Hepatocyte (in vitro differentiated cells): ENCODE measurements around the gene PACRG. TPM values are rescaled to one million over a fixed set of nuclear protein-coding genes. Genes with fewer than 3 reads are reported as not detected.

Experiments
- DNase-seq: peaks from one replicate; pipeline ENCODE4 v3.0.0-alpha.2; 2016; ENCODE audit warnings: low spot score
- H2AFZ ChIP-seq: fragments of 200-600 bp; sonication (generic); 2 replicates; pipeline ENCODE4 v1.6.0; 2016; ENCODE audit warnings: antibody characterized with exemption, mild to moderate bottlenecking
- H3K27ac ChIP-seq: fragments of 200-600 bp; sonication (generic); 2 replicates; pipeline ENCODE4 v1.5.1; 2016; ENCODE audit warnings: mild to moderate bottlenecking
- H3K27me3 ChIP-seq: fragments of 200-600 bp; sonication (generic); 2 replicates; pipeline ENCODE4 v1.6.1; 2016
- H3K36me3 ChIP-seq: fragments of 200-600 bp; sonication (generic); replicated peaks from 2 replicates; pipeline ENCODE4 v1.5.1; 2016; ENCODE audit warnings: low read depth; ENCODE audit not compliant: insufficient read depth
- H3K4me1 ChIP-seq: fragments of 200-600 bp; sonication (generic); 2 replicates; pipeline ENCODE4 v1.5.1; 2016; ENCODE audit warnings: mild to moderate bottlenecking, moderate library complexity; ENCODE audit not compliant: insufficient read depth
- H3K4me2 ChIP-seq: fragments of 200-600 bp; sonication (generic); 2 replicates; pipeline ENCODE4 v1.6.0; 2016
- H3K4me3 ChIP-seq: fragments of 200-600 bp; sonication (generic); 2 replicates; pipeline ENCODE4 v1.5.1; 2016; ENCODE audit warnings: mild to moderate bottlenecking
- H3K79me2 ChIP-seq: fragments of 200-600 bp; sonication (generic); 2 replicates; pipeline ENCODE4 v1.6.0; 2017; ENCODE audit warnings: mild to moderate bottlenecking
- H3K9me2 ChIP-seq: fragments of 200-600 bp; sonication (generic); replicated peaks from 2 replicates; pipeline ENCODE4 v1.6.0; 2017; ENCODE audit warnings: mild to moderate bottlenecking; ENCODE audit not compliant: insufficient read depth
- H3K9me3 ChIP-seq: fragments of 200-600 bp; sonication (generic); 2 replicates; pipeline ENCODE4 v1.5.1; 2016; ENCODE audit warnings: low read depth, mild to moderate bottlenecking
- H4K20me1 ChIP-seq: fragments of 200-600 bp; sonication (generic); 2 replicates; pipeline ENCODE4 v1.6.0; 2016; ENCODE audit warnings: mild to moderate bottlenecking; ENCODE audit not compliant: insufficient read depth, poor library complexity, severe bottlenecking
- CTCF ChIP-seq: fragments of 200-600 bp; sonication (generic); IDR thresholded peaks from 2 replicates; pipeline ENCODE4 v1.5.1; 2016; ENCODE audit warnings: antibody characterized with exemption, mild to moderate bottlenecking; ENCODE audit not compliant: poor library complexity
- EZH2 ChIP-seq: fragments of 200-600 bp; sonication (generic); IDR thresholded peaks from 2 replicates; pipeline ENCODE4 v1.6.1; 2016; ENCODE audit warnings: antibody characterized with exemption, mild to moderate bottlenecking, borderline replicate concordance
- EZH2phosphoT487 ChIP-seq: fragments of 200-600 bp; sonication (generic); IDR thresholded peaks from one replicate; pipeline ENCODE4 v1.6.1; 2018; ENCODE audit warnings: antibody characterized with exemption, mild to moderate bottlenecking, low read depth, moderate library complexity; ENCODE audit not compliant: unreplicated experiment, severe bottlenecking
- WGBS: methylation state at CpG from one replicate; pipeline ENCODE4 v1.1.6; 2016; ENCODE audit warnings: low lambda C conversion rate; ENCODE audit errors: missing lambda C conversion rate; 5-methylcytosine and 5-hydroxymethylcytosine counted together
- polyA plus RNA-seq: library from polyadenylated mRNA; unstranded; fragments of >200 nt; fragmentation: Nextera tagmentation; extraction: Ambion mirVana; gene quantifications from 2 replicates; pipeline ENCODE4 v1.2.1, GENCODE V29; 2016
- total RNA-seq: library from RNA; depleted of rRNA; stranded (reverse); fragments of >200 nt; gene quantifications from 2 replicates; pipeline ENCODE4 v1.2.3, GENCODE V29; 2014

Gene PACRG
- total and polyA plus RNA-seq, 2 experiments from 2014 or later: 0.91 to 2.6 TPM

GRCh38 chr6:163264662-163265035 is 536.9 kb downstream of the PACRG start:
- Histone ChIP-seq H4K20me1 (no peaks in the 10 kb centered on the region), H3K4me1 (no peaks in the 10 kb centered on the region), H3K9me2 (no peaks in the 10 kb centered on the region), H3K4me2 (no peak overlapping the region), H2AFZ (no peak overlapping the region), H3K27ac (no peak overlapping the region), H3K9me3 (no peaks in the 10 kb centered on the region), H3K36me3 (no peaks in the 10 kb centered on the region), H3K27me3 (peaks cover 15% of the 10 kb centered on the region), H3K79me2 (no peaks in the 10 kb centered on the region), H3K4me3 (no peak overlapping the region)
- DNase-seq: no peak
- WGBS: 68% methylated on average over 6 of the region's 6 CpGs
- TF ChIP-seq EZH2 (no peak), CTCF (no peak), EZH2phosphoT487 (no peak)

GRCh38 chr6:163281634-163282033 is 553.9 kb downstream of the PACRG start:
- WGBS: 83% methylated on average over 1 of the region's 1 CpG

GRCh38 chr6:163282672-163283071 is 554.9 kb downstream of the PACRG start:
- H3K4me1 ChIP-seq: no peaks in the 10 kb centered on the region
- H3K4me3 ChIP-seq: no peak overlapping the region
- H3K9me2 ChIP-seq: no peaks in the 10 kb centered on the region
- H3K36me3 ChIP-seq: no peaks in the 10 kb centered on the region
- TF ChIP-seq EZH2phosphoT487 (no peak), EZH2 (no peak), CTCF (no peak)
- no peak for DNase-seq
- no peaks in the 10 kb centered on the region for H3K9me3 ChIP-seq
- H2AFZ ChIP-seq: no peak overlapping the region
- H3K79me2 ChIP-seq: no peaks in the 10 kb centered on the region
- no peak overlapping the region for H3K27ac ChIP-seq
- no peaks in the 10 kb centered on the region for H4K20me1 ChIP-seq
- no peaks in the 10 kb centered on the region for H3K27me3 ChIP-seq
- H3K4me2 ChIP-seq: no peak overlapping the region

More at GRCh38 chr6:163281634-163282033, 553.9 kb downstream of the PACRG start:
- Histone ChIP-seq H3K27me3 (no peaks in the 10 kb centered on the region), H2AFZ (no peak overlapping the region), H3K9me2 (no peaks in the 10 kb centered on the region), H3K27ac (no peak overlapping the region), H3K79me2 (no peaks in the 10 kb centered on the region), H3K4me3 (no peak overlapping the region), H4K20me1 (no peaks in the 10 kb centered on the region), H3K4me1 (no peaks in the 10 kb centered on the region), H3K36me3 (no peaks in the 10 kb centered on the region), H3K4me2 (no peak overlapping the region), H3K9me3 (no peaks in the 10 kb centered on the region)
- TF ChIP-seq CTCF (no peak), EZH2 (no peak), EZH2phosphoT487 (no peak)
- no peak for DNase-seq

- Histone ChIP-seq H3K36me3 (no peaks in the 10 kb centered on the region), H3K79me2 (no peaks in the 10 kb centered on the region), H3K9me3 (no peaks in the 10 kb centered on the region), H4K20me1 (no peaks in the 10 kb centered on the region), H3K27ac (no peak overlapping the region), H3K9me2 (no peaks in the 10 kb centered on the region), H3K4me3 (no peak overlapping the region), H3K4me1 (no peaks in the 10 kb centered on the region), H2AFZ (no peak overlapping the region), H3K4me2 (no peak overlapping the region), H3K27me3 (no peaks in the 10 kb centered on the region)
- TF ChIP-seq EZH2 (no peak), CTCF (no peak), EZH2phosphoT487 (no peak)
- 80% methylated on average over 5 of the region's 5 CpGs for WGBS
- no peak for DNase-seq
Measured at GRCh38 chr6:163284151-163284550, 556.4 kb downstream of the PACRG start.
